ENCODE results near the gene RPL37A.

Gene RPL37A

GRCh38 chr2:216502381-216503158 is 3.9 kb downstream of the RPL37A start:
- H3K27me3 Mint-ChIP-seq (ENCODE audit: low read depth, poor library complexity) = no peaks in the 10 kb centered on the region
- peak overlapping the region; percentile 33 for H3K4me3 Mint-ChIP-seq
- H3K9me3 Mint-ChIP-seq = no peaks in the 10 kb centered on the region
- no peak for DNase-seq
- no peak for TF ChIP-seq CTCF (IDR thresholded peaks at IDR 0.05)
- H3K4me1 Mint-ChIP-seq = peaks cover 51% of the 10 kb centered on the region
- peaks cover 77% of the 10 kb centered on the region for H3K36me3 Mint-ChIP-seq (ENCODE audit: low read depth)
- H3K27ac Mint-ChIP-seq = peak overlapping the region; percentile 62

GRCh38 chr2:216503159-216503629 is 4.5 kb downstream of the RPL37A start:
- DNase-seq = no peak
- peak overlapping the region; percentile 62 for H3K27ac Mint-ChIP-seq
- H3K4me3 Mint-ChIP-seq = no peak overlapping the region
- no peaks in the 10 kb centered on the region for H3K9me3 Mint-ChIP-seq
- peaks cover 82% of the 10 kb centered on the region for H3K36me3 Mint-ChIP-seq (ENCODE audit: low read depth)
- TF ChIP-seq CTCF (IDR thresholded peaks at IDR 0.05) = no peak
- peaks cover 45% of the 10 kb centered on the region for H3K4me1 Mint-ChIP-seq
- no peaks in the 10 kb centered on the region for H3K27me3 Mint-ChIP-seq (ENCODE audit: low read depth, poor library complexity)

GRCh38 chr2:216503697-216504375 is 5.2 kb downstream of the RPL37A start:
- Mint-ChIP-seq H3K4me3 (no peak overlapping the region), H3K4me1 (peaks cover 41% of the 10 kb centered on the region), H3K27ac (peak overlapping the region; percentile 62), H3K36me3 (ENCODE audit: low read depth) (peaks cover 84% of the 10 kb centered on the region), H3K9me3 (no peaks in the 10 kb centered on the region), H3K27me3 (ENCODE audit: low read depth, poor library complexity) (no peaks in the 10 kb centered on the region)
- no peak for TF ChIP-seq CTCF (IDR thresholded peaks at IDR 0.05)
- DNase-seq = no peak

- Mint-ChIP-seq H3K27me3 (ENCODE audit: low read depth, poor library complexity) (no peaks in the 10 kb centered on the region), H3K9me3 (no peaks in the 10 kb centered on the region), H3K4me1 (peaks cover 37% of the 10 kb centered on the region), H3K27ac (peak overlapping the region; percentile 62), H3K4me3 (no peak overlapping the region), H3K36me3 (ENCODE audit: low read depth) (peaks cover 84% of the 10 kb centered on the region)
- TF ChIP-seq CTCF (IDR thresholded peaks at IDR 0.05) = no peak
- DNase-seq = no peak
Observed at GRCh38 chr2:216504376-216504762, 5.7 kb downstream of the RPL37A start.

- peak overlapping the region; percentile 86 for H3K27ac Mint-ChIP-seq
- H3K4me1 Mint-ChIP-seq = peaks cover 26% of the 10 kb centered on the region
- no peak for DNase-seq
- no peaks in the 10 kb centered on the region for H3K9me3 Mint-ChIP-seq
- no peak overlapping the region for H3K4me3 Mint-ChIP-seq
- no peaks in the 10 kb centered on the region for H3K27me3 Mint-ChIP-seq (ENCODE audit: low read depth, poor library complexity)
- peaks cover 79% of the 10 kb centered on the region for H3K36me3 Mint-ChIP-seq (ENCODE audit: low read depth)
- TF ChIP-seq CTCF (IDR thresholded peaks at IDR 0.05) = no peak
Observed at GRCh38 chr2:216505133-216506106, 6.8 kb downstream of the RPL37A start.
